MV-4-11 (cell line): Measurements from ENCODE around the gene FLT1.

Experiments used
- DNase-seq: peaks from one replicate; lab custom pipeline; 2025; lab: John Stamatoyannopoulos, UW

Gene FLT1

GRCh38 chr13:28458608-28459007 lies 36.3 kb downstream of the FLT1 start:
- DNase-seq, result no peak

GRCh38 chr13:28458051-28458450 lies 36.9 kb downstream of the FLT1 start:
- DNase-seq, result no peak

DNA sequence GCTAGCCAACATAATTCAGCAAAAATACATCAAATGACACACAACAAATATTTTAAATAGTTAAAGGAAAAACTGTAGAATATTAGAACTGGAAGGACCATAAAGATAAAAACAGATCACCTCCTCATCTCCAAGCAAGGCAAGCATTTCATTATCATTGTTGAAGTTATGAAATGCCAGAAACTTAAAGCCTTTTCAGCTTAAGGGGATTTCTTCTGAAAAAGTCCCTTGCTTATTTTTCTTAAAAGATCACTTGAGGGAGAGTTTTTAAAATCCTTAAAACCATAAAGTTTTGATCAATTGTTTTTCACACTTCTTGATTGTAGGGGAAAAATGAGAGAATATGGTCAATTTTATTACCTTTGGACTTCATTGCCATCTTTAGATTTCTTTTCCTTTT lies 37.4 kb downstream of the FLT1 start:
- no peak for DNase-seq

DNA sequence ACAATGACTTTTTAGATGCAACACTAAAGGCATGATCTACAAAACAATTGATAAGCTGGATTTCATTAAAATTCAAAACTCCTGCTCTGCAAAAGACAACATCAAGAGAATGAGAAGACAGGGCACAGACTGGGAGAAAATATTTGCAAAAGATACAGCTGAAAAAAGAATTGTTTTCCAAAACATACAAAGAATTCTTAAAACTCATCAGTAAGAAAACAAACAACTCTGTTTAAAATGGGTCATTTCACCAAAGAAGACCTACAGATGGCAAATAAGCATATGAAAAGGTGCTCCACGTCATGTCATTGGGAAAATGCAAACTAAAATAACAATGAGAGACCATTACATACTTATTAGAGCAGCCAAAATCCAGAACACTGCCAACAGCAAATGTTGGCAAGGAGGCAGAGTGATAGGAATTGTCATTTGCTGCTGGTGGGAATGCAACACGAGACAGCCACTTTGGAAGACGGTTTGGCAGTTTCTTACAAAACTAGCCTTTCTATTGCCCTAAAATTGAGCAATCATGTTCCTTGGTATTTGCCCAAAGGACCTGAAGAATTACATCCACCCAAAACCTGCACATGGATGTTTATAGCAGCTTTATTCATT lies 39.2 kb downstream of the FLT1 start:
- no peak for DNase-seq

DNA sequence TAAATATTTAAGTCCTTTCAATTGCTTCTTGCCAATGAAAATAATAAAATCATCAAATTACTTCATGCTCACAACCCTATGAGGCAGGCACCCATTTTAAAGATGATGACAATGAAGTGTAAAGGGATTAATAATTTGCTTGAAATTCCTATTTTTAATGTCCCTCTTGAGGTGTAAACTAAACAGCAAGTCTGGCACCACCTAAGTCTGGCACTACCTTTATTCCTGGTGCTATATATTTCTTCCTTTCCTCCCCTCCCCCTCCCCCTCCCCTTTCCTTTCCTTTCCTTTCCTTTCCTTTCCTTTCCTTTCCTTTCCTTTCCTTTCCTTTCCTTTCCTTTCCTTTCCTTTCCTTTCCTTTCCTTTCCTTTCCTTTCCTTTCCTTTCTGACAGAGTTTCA lies 42.2 kb downstream of the FLT1 start:
- no peak for DNase-seq

- DNase-seq, result no peak
Measured at GRCh38 chr13:28451482-28452217, 43.3 kb downstream of the FLT1 start.

DNA sequence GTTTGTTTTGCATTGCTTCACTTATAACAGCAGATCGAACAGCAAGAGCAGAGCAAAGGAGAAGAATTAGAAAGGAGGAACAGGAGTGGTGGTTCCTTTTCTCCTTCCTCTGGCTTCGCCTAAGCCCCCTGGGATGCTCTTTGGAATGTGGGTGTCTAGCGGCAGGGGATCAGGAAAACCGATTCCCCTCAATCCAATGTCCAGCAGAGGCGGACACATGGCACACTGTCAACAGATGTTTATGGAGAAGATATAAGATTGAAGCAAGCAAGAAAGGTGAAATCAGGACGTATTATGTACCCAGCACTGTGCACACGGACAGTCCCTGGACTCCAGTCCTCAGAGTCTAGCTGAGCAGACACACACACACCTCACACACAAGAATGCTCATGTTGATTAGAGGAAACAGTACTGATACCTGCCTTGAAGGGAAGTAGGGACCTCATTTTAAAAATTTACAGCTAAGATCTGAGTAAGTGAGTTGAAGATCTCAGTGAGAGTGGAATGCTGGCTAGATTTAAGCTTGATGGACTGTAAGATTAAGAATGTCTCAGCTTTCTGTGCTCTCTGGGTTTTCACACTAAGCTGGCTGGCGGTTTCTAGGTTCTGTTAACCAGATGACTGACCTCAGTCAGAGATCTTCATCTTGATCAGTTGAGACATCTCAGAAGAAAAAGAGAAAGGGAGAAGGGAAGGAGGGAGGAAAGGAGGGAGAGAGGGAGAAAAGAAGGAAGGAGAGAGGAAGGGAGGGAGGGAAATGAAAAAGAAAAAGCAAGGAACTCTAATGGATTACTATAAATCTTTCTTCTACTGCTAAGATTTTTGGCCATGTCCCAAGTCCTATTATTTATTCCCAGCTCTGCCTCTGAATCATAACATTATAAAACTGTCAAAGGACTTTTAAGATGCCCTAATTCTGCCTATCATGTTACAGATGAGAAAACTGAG lies 44.8 kb downstream of the FLT1 start:
- no peak for DNase-seq

DNA sequence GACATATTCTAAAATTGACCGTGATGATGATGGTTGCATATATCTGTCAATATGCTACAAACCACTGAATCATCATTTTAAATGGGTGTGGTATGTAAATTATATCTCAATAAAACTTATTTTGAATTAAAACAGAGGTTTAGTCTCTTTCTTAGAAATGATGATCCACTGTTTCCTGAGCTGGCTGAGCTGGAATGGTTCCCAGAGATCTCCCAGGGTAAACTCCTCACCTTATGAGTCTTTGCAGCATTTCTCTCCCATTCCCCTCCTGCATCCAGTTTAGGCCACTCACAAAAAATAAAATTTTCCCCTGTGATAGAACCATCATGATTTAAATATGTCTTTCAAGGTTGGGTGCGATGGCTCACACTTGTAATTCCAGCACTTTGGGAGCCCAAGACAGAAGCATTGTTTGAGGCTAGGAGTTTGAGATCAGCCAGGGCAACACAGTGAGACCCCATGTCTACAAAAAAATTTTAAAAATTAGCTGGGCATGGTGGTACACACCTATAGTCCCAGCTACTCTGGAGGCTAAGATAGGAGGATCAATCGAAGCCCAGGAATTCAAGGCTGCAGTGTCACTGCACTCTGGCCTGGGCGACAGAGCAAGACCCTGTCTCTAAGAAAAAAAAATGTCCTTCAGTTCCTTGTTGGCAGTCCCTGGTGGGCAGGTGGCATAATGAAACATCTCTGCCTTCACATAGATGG lies 46.1 kb downstream of the FLT1 start:
- DNase-seq, result no peak

- DNase-seq, result no peak
Measured at GRCh38 chr13:28447989-28448388, 46.9 kb downstream of the FLT1 start.

- no peak for DNase-seq
Measured at GRCh38 chr13:28447206-28447605, 47.7 kb downstream of the FLT1 start.

- DNase-seq, result no peak
Measured at GRCh38 chr13:28442839-28443238, 52.1 kb downstream of the FLT1 start.

- DNase-seq, result no peak
Measured at GRCh38 chr13:28441529-28441928, 53.4 kb downstream of the FLT1 start.

DNA sequence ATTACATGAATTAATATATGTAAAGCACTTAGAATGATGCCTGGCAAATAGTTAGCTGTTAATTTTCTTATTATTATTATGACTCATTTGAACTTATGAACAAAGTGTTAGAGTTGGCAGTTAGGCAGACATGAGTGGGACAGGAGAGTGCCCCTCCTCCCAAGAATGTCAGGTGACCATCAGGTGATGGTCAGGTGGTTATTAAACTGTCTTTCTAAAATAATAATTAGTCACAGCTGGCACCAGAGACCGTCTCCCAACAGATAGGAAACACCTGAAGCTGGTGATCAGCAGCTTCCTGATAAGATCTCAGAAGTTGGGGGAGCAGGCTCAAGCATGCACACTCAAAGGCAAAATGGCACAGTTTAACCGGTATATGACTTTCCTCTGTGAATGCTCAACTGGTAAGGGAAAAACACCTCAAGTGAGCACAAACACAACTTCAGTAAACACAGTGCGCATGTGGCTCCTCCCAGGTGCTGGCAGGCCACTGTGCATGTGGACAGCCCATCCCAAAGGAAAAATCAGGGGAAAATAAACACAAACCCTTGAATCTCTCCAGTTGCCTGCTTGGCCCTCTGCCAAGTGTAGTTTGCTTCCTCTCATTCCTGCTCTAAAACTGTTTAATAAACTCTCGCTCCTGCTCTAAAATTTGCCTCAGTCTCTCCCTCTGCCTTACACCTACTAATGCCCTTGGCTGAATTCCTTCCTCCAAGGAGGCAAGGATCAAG lies 54.0 kb downstream of the FLT1 start:
- DNase-seq, result no peak

- DNase-seq, result no peak
Measured at GRCh38 chr13:28438598-28439334, 56.2 kb downstream of the FLT1 start.

- DNase-seq, result no peak
Measured at GRCh38 chr13:28438067-28438466, 56.9 kb downstream of the FLT1 start.

- DNase-seq, result no peak
Measured at GRCh38 chr13:28435917-28436316, 59.0 kb downstream of the FLT1 start.

DNA sequence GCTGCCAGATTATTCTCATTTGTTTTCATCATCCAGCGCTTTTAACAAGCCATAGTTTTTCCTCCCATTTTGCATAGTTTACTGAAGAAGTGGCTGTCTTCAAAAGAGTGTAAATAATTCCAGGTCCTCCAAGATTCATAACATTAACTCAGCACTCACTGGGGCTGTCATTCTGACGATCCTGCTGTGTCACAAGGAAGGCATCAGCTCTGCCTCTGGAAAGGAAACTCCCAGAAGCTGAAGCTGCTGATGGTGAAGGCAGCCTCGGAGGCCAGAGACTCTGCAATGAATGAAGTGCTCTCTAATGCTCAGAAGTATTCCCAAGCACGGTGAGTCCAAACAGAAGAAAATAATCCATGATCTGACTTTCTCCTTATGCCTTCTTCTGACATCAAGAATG lies 60.0 kb downstream of the FLT1 start:
- no peak for DNase-seq

DNA sequence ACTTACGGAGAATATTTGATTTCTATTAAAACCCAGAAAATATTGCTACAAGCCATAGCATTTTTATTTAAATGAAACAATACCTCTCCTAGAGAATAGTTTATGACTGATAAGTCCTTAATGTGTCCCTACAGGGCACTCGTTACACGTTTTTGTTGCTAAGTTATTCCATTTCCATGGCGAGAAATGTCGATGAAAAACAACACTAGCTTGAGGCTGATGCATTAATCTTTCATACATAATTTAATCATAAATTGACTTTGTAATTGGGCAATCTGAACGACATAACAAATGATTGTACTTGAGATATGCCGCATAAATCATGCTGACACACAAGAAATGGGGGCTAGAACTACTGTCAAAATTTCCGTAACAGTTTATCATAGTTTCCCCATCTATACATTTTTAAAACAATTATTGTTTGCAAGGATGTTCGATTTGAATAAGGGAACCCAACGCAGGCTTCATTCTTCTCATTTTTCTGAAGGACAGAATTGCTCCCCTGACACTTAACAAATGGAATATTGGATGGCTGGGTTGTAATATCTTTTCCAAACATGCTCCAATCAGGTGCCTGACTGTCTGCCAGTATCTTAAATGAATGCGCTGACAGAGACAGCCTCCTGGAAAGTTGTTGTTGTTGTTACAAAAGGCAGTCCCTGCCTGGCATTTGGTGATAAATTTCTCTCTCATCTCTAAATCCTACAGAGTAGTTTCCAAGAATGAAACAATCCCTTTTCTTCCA lies 61.9 kb downstream of the FLT1 start:
- no peak for DNase-seq

DNA sequence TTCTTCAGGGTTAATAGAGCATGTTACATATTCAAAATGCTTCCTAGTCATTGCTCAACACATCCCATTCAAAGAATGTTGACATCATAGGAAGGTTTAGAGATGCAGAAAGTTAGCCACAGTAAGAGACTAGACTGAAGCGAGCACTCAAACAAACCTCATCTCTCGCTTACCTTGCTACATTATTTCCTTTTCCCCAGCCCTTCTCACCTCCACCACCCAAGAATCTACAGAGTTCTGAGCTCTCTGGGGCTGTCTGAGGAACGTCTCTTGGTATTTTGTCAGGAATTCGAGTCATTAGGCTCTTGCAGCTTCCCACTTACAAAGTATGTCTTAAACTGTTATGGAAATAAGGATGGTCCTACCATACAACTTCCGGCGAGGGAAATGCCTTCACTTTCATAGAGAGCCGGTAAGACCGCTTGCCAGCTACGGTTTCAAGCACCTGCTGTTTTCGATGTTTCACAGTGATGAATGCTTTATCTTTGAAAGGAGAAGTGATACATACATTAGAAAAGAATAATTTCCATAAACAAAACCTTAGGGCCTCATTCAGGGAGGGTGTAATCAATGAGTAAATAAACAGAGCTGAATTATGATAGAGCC lies 65.1 kb downstream of the FLT1 start:
- peak; percentile 64 for DNase-seq

DNA sequence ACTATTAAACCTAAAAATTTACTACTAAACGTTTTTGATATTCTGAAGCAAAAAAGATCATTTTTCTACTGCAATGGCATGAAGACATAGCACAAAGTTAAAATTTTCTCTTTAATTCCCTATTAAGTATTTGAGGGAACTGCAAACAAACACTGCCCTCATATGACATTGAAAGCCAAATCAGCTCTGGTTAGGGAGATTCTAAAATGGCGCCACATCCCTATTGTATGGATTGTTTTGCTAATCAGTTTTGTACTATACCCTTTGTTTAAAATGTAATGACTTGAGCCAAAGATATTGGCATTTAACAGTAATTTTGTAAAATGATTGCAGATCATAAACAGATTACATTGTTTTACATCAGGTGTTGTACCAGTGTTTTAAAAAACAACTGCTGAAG lies 65.8 kb downstream of the FLT1 start:
- no peak for DNase-seq
